ACHN (cell line): ENCODE measurements around the gene NDUFS8.

Experiments used
- DNase-seq: peaks from one replicate; pipeline ENCODE4 v3.0.0-alpha.2; 2015
- in situ Hi-C: cut with HindIII; loops from 2 replicates; pipeline ENCODE4 v1.10.0; 2017; ENCODE audit warnings: low sequenced_read_pairs, low pct_ligation_motif_present, low pct_unique_long_range_greater_than_20kb

The NDUFS8 gene

DNA sequence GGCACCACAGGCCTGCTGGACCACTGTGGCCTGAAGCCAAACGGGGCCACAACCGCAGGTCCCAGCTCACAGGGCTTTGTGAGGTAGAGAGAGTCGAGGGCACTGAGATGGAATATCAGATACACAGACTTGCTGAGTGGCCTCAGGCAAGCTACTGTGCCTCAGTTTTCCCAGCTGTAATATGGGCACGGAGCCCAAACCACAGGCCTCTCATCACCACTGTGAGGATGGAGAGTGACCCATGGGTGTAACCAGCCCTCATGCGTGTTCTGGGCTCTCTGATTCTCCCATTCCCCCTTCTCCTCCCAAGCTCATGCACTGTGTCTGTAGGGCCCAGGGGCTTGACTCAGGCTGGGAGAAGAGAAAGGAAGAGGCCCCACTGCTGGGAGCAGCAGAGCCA, 30.8 kb upstream of the NDUFS8 start:
- in situ Hi-C loops: no loop called here

DNA sequence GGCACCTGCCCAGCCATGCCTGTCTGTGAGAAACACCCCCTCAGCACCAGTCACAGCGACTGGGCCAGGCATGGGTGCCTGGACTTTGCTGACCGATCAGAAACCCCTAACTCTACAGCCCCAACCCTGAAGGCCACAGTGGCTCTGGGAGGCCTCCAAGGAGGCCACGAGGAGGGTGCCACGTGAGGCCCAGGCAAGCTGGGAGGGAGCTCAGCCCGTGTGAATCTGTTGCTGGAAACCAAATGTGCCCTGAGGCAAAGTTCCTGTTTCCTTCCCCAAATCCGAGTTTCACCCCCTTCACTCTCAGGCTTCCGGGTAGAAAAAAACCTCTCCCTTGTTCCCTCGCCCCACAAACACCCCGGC, 27.9 kb upstream of the NDUFS8 start:
- in situ Hi-C loops: no loop called here
- DNase-seq: no peak

More for the DNA sequence above, 30.8 kb upstream of the NDUFS8 start:
- DNase-seq: no peak

DNA sequence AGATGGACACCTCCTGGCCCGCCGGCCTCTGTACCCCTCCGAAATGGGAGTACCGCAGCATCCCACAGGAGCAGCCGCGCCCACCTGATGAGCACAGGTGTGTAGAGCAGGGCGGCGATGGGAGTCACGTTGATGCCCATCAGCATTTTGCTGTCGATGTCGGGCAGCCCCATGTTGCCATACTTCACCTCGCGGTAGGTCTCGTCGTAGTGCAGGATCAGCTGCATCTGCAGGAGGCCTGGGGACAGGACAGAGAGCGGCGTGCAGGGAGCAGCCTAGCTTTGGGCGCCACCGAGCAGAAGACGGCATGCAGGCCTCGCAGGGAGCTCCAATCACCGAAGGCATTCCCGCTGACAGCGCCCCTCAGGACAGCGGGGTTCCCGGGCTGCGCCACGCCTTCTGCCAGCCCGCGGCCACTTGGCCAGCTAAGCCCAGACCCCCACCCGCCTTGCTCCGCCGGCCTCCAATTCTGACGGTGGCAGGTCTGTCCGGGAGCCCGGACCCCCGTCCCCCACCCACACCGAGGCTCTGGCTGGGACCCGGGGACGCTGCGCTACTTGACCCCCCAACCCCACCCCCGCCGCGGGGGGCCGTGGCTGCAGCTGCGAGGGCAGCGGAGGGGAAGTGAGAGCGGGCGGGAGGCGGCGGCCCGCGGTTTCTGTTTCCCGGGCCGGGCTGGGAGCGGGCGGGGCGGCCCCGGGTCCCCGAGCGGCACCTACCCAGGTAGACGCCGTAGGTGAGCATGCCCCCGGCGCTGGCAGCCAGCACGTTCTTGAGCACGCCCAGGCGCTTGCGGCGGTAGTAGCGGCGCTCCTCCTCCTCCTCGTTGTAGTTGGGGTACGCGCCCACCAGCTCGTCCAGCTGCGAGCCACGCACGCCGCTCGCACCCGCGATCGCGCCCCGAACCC, 27.3 kb upstream of the NDUFS8 start:
- in situ Hi-C loops: no loop called here
- DNase-seq: no peak

DNA sequence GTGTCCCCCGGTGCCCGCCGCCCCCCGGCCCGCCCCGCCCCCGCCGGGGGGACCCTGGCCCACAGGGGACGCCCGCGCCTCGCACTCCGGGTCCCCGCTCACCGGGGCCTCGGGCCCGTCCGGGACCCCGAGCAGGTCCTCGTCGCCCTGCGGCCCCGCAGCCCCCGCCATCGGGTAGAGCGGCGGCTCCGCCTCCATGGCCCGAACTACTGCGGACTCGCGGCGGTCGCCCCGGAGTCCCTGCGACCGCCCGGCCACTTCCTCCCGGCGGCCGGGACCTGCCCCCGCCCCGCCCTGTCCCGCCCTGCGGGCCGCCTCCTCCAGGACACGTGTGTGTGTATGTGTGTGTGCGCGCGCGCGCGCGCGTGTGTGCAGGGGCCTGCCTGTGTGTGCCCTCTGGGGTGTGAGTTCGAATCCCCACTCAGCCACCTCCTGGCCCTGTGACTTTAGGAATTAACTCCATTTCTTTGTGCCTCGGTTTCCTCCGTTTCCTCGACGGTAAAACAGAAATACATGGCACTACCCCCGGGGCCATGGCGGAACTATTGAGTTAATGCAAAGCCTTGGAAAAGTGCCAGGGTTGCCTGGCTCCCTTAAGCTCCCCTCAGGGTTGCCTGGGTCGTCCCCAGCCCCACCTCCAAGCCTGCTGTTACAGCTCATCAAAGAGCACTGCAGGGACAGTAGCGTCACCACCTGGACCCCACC, 26.5 kb upstream of the NDUFS8 start, which contains the start of gene UNC93B1:
Gene UNC93B1 (minus strand): TSS at position 252 of the 705 bp plus-strand sequence. CDS start 54 bp downstream, at position 198.
- in situ Hi-C loops: no loop called here
- peak; percentile 83 for DNase-seq

DNA sequence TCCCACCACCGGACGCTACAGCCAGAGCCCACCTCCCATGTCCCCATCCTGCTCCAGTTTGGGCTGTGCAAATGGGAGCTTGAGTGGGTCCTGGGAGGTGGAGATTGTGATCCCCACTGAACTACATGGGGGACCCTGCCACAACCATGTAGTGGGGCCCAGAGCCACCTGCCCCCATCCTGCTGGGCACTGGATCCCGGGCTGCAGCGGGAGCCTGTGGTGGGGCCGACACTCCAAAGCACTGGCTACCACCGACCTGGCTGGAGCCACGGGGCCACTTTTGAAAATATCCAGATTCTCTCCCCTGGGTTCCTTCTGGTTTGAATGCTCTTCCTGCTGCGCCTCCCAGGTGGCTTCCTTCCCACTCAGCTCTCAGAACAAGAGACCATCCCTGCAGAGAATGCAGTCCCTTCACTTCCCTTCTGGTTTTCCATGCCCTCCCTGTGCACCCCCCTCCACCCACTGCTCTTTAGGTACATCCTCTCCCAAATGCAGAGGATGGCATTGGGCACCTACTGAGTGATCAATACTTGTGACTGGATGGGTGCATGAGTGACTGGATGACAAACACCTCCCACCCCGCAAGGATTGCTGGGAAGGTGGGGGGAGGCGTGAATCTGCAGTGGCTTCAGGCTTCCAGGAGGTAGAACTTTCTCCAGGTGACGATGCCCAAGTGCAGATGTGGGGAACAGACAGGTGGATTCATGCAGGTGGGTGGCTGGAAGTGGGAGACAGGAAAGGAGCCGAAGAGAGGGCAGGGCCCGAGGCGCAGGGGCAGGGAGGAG, 25.7 kb upstream of the NDUFS8 start:
- no peak for DNase-seq
- in situ Hi-C loops: no loop called here

DNA sequence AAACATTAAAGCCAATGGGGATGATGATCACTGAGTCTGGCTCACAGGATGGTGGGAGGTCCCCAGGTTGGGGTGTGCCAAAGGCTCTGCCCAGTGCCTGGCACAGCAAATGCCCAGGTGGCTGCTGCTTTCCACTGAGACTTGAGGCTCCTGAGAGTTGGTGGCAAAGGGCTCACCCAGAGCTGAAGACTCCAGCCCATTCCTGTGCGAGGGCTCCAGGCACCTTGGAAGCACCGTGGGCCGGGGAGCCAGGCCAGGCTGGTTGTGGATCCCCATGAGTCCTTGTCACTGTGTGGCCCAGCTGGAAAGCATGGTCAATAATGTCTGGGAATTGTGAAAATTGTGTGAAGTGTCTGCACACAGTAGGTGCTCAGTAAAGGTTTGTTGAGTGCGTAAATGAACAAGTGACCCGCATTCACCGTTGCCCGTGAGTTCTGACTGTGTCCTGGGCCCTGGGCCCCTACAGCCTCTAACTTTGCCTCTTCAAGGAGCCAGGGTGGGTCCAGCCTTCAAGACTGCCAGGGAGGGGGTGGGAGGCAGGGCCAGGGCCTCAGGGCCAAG, 23.8 kb upstream of the NDUFS8 start:
- in situ Hi-C loops: no loop called here
- DNase-seq: no peak

DNA sequence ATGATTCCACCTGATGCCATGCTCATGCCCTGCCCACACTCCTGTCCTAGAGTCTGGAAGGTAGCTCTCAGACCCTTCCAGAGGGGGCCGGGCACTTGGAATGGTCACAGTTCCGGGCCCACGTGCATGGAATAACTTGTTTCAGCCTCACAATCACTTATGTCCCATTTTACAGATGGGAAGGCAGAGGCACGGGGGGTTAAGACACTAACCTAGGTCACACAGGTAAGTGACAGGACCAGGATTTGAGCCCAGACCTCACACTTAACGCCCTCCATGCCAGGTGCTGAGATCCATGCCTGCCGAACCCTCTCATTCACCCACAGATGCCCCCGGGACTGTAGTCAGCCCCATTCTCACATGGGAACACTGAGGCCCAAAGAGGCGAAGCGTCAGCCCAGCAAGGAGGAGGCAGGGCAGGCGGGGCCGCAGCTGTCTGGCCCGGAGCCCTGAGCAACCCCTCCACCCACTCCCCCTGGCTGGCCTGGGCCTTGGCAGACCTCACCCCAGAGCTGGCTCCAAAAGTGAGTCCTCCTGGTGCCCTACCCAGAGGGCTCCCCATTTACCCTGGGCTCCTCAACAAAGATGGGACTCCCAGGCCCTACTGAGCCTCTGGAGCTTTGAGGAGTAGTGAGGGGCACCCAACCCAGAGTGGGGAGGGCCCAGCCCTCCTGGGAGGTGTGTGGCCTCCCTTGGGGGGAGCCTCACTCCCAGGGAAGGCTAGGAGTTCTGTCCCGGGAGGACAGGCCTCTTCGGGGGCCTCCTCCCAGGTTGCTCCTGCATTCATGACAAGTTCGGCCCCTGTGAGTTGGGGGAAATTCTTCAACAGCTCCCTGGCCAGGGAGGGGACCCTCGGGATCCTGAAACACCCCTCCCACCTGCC, 22.7 kb upstream of the NDUFS8 start:
- in situ Hi-C loops: no loop called here

DNA sequence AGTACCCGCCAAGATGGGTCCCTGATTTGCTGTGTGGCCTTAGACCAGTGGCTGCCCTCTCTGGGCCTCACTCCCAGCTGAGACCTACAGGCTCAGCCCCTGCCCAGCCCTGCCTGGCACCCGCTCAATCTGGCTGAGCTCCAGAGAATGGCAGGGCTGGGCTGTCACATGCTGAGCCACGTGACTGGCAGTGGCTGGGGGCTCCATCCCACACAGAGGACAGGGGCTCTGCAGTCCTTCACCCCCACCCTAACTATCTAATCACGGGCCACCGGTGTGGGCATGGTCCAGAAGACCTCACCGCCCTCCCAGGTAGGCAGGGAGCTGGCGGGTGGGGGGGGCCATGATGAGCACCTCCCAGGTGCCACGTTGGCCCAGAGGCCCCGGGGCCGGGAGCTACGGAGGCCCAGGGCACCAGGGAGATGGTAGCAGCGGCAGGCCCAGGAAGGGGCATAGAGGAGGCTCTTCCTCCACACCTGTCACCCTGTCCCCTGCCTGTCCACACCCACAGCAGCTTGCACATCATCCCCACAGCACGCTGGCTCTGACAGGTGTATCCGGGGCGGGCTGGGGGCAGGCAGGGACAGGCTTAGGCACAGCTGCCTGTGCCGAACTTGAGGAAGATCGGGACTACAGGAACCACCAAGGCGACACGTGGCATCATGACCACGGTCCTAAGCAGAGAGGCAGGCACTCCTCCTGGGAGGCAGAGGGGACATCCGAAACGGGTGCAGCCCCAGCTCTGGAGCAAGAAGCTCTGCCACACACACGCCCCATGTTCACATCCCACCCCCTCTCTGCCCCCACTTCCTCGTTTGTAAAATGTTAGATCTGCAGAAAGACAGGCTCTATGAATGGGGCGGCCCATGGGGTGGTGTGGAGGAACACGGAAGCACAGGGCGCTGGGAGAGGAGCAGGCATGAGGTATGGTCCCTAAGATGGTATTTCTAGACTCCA, 21.8 kb upstream of the NDUFS8 start:
- in situ Hi-C loops: no loop called here
- DNase-seq: no peak

More for the DNA sequence above, 22.7 kb upstream of the NDUFS8 start:
- no peak for DNase-seq

DNA sequence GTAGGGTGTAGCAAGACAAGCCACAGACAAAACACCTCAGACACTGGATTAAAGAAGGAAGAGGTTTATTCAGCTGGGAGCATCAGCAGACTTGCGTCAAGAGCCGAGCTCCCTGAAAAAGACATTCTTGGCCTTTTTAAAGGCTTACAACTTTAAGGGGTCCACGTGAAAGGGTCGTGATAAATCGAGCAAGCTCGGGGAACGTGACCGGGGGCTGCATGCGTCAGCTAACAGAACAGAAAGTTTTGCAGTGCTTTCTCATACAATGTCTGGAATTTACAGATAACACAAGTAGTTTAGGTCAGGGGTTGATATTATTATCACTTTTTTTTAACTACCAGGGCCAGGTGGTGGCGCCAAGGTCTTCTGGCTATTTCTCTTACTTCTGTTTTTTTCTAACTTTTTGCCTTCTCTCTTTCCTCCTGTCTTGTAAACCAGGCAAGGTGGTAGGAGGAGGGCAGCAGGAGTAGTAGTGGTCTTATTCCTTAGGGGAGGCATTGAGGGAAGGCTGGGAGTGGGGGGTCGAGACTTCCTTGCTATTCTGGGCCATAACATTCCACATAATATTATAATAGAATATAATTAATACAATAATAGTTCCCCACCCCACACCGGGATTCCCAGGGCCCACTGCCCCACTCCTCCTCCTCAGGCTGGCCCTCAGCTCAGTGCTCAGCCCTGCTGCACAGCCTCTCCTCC, 20.9 kb upstream of the NDUFS8 start:
- in situ Hi-C loops: no loop called here
- peak; percentile 59 for DNase-seq

DNA sequence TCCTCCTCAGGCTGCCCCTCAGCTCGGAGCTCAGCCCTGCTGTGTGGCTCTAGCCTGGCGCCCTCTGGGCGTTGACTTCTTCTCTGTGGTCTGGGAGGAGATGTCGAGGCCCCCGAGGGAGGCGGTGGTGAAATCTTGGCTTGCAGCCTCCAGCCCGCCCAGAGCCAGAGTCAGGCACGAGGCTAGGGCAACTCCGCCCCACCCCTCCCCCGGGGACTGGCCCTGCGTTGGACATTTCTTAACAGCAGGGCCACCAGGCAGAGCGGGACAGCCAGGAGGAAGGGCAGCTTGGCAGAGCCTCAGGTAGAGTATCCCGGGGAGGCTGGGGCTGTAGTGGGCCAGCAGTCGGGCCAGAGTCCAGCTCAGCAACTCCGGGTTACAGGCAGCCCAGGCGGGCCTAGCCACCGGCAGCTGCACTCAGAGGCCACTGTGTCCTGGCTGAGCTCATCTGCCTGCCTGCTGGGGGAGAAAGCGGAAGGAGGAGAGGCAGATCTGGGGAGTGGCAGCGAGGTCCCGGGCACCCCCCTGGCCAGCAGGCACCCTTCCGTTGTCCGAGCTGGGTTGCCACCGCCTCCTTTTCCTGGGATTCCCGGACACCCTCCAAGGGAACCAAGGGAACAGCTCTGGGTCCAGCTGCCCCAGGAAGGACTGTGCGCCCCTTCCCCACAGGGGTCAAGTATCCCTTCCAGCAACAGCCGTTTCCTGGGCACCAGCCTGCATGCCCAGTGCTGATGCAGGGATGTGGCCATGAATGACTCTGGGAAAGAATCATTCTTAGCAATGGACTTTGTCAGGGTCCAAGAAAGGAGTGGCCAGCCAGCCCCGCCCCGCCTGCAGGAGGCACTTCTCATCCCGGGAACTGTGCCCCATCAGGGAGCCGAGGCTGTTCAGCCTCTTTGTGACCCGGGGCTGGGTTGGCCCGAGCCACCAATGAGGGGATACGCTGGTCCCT, 20.1 kb upstream of the NDUFS8 start, which contains the start of gene ALDH3B1:
Gene ALDH3B1 (plus strand): TSS at position 238 of the 952 bp plus-strand sequence. CDS start 4,971 bp downstream, outside the sequence.
- peak; percentile 89 for DNase-seq
- in situ Hi-C loops: no loop called here

DNA sequence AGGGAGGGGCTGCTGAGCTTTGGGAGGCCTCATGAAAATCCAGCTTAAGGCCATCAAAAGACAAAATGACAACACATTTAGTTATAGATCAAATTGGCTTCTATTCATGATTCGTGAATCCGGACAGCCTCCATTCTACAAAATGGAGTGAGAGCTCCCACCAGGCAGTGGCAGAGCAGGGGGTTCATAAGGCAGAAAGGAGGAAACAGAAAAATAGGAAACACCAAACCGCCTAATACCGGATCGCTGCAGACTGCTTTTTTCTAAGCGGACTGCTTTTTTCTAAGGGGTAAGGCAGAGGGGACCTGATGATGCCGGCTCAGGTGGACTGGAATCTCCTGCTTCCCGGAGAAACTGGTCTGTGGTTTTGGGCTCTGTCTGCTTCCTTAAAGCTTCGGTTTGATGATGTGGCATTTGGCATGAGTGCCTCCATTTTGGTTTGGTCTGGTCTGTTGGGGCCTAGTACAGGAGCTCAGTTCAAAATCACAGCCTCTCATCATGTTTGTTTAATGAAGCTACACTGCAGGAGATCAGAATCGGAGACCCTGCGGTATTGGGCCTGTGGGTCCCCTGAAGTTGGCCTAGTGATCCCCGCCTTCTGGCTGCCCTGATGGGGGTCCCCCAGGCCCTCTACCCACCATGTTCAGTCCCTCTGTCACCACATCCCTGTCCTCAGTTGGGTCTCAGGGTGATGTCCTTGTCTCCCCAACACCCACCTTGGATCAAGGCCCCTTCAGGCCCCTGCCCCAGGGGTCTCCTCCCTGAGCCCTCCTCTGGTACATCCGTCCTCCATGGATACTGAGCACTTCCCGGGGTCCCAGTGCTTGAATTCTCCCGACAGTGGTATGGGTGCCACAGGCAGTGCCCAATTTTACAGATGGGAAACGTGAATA, 19.2 kb upstream of the NDUFS8 start:
- in situ Hi-C loops: no loop called here
- DNase-seq: no peak

DNA sequence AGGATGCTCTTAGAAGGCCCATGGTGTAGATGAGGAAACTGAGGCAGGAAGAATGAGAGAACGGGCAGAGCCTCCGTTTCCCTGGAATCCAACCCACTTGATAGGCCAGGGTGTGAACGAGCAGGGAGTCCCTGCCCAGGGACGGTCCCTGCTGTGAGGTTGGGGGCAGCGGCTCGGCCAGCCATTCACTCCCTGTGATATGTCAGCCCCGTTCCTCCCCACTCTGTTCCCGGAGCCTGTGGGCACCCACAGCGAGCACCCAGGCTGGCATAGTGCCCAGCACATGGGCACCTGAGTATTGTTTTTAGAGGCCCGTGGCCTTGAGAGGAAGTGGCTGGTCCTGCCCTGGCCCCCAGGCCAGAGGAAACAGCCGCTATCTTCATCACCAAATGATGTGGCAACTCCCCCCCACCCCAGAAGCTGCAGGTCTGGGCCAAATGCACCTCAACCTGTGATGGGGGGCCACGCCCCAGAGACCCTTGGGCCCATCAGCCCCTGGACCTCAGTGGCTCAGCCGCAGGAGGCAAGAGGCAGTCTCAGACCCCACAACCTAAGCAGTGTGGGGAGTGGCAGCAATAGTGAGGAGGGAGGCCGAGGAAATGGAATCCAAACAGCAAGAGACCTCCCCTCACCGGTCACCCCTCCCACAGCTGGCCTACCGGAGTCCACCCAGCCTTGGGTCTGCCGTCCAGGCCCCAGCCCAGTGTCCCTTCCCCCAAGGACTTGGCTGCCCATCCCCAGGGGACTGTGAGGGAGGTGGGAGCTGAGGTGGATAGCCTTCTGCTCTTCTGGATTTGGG, 18.2 kb upstream of the NDUFS8 start:
- in situ Hi-C loops: no loop called here
- DNase-seq: no peak

DNA sequence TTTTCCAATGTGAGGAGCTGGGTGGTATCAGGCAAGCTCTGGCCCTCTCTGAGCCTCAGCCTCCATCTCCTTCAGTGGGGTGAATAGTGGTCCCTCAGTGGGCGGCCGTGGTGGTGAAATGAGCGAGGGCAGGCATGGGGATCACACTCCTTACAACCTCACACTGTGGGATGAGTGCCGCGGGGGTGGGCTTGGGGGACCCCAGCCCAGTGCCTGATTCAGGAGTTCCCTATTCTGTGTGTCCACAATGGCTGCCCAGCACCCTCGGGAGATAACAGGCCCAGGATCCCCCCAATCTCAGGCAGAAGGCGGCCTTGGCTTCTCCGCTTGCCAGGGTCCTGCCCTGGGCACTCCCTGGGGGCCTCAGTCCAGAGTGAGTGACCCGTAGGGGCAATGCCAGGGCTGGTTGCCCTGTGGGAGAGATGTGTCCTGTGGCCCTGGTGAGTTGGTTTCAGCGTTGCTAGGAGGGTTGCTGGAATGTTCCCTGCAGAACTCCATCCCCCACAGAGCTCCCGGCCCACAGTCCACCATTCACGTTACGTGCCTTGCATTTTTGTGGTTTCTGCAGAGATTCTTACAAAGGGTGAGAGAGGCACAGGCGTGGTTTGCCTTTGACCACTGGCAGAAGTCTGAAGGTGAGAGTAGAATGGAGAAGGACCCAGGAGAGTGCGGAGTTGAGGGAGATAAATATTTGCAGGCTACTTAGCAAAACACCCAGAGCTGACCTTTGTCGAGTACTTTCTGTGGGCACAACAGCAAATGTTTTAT, 17.5 kb upstream of the NDUFS8 start:
- in situ Hi-C loops: no loop called here
- DNase-seq: peak; percentile 98
